ENCODE measurements around the gene KLHL13.
"Not testable (repeated sequence)": the region's sequence is repeated elsewhere in the genome, so short reads cannot be mapped to it uniquely, and the experiment has no call there.

Gene KLHL13

GRCh38 chrX:118016422-118016821, 100.2 kb downstream of the KLHL13 start:
- TF ChIP-seq CTCF (conservative IDR thresholded peaks at IDR 0.05; ENCODE audit: low read length): no peak
- no peak for TF ChIP-seq EZH2phosphoT487 (IDR thresholded peaks at IDR 0.05; ENCODE audit: borderline replicate concordance)
- no peaks in the 10 kb centered on the region for H4K20me1 ChIP-seq (ENCODE audit: insufficient read depth, low read length, poor library complexity, severe bottlenecking)
- no peaks in the 10 kb centered on the region for H3F3A ChIP-seq (ENCODE audit: low read depth)
- H3K4me3 ChIP-seq (ENCODE audit: low read length, poor library complexity, severe bottlenecking): no peak overlapping the region
- no peaks in the 10 kb centered on the region for H3K27me3 ChIP-seq (ENCODE audit: insufficient read depth, low read length, poor library complexity, severe bottlenecking)
- H3K4me1 ChIP-seq (ENCODE audit: insufficient read depth, low read length, poor library complexity, severe bottlenecking): no peaks in the 10 kb centered on the region
- no peaks in the 10 kb centered on the region for H3K9me3 ChIP-seq (ENCODE audit: insufficient read depth, low read depth, low read length)
- no peak overlapping the region for H2AFZ ChIP-seq (ENCODE audit: low read length)
- H3K79me2 ChIP-seq (ENCODE audit: insufficient read depth, low read length): no peaks in the 10 kb centered on the region
- H3K9ac ChIP-seq (ENCODE audit: low read depth, low read length, poor library complexity, severe bottlenecking): no peak overlapping the region
- no peaks in the 10 kb centered on the region for H3K36me3 ChIP-seq (ENCODE audit: insufficient read depth, low read length)
- no peaks in the 10 kb centered on the region for H3K9me2 ChIP-seq (replicated peaks; ENCODE audit: low read depth, low read length)
- H3K4me2 ChIP-seq (ENCODE audit: low read depth, low read length, poor library complexity, severe bottlenecking): no peak overlapping the region

GRCh38 chrX:118002417-118002816, 114.2 kb downstream of the KLHL13 start:
- not testable (repeated sequence) for H3K27me3 ChIP-seq (ENCODE audit: insufficient read depth, low read length, poor library complexity, severe bottlenecking); H3F3A ChIP-seq (ENCODE audit: low read depth)

GRCh38 chrX:118000518-118000917, 116.1 kb downstream of the KLHL13 start:
- H4K20me1 ChIP-seq (ENCODE audit: insufficient read depth, low read length, poor library complexity, severe bottlenecking): no peaks in the 10 kb centered on the region
- no peaks in the 10 kb centered on the region for H3K9me2 ChIP-seq (replicated peaks; ENCODE audit: low read depth, low read length)
- no peaks in the 10 kb centered on the region for H3K4me1 ChIP-seq (ENCODE audit: insufficient read depth, low read length, poor library complexity, severe bottlenecking)
- no peaks in the 10 kb centered on the region for H3F3A ChIP-seq (ENCODE audit: low read depth)
- no peak overlapping the region for H3K9ac ChIP-seq (ENCODE audit: low read depth, low read length, poor library complexity, severe bottlenecking)
- no peak overlapping the region for H2AFZ ChIP-seq (ENCODE audit: low read length)
- H3K36me3 ChIP-seq (ENCODE audit: insufficient read depth, low read length): no peaks in the 10 kb centered on the region
- H3K27me3 ChIP-seq (ENCODE audit: insufficient read depth, low read length, poor library complexity, severe bottlenecking): no peaks in the 10 kb centered on the region
- no peak for TF ChIP-seq CTCF (conservative IDR thresholded peaks at IDR 0.05; ENCODE audit: low read length)
- TF ChIP-seq EZH2phosphoT487 (IDR thresholded peaks at IDR 0.05; ENCODE audit: borderline replicate concordance): no peak
- no peak overlapping the region for H3K4me2 ChIP-seq (ENCODE audit: low read depth, low read length, poor library complexity, severe bottlenecking)
- no peaks in the 10 kb centered on the region for H3K9me3 ChIP-seq (ENCODE audit: insufficient read depth, low read depth, low read length)
- H3K4me3 ChIP-seq (ENCODE audit: low read length, poor library complexity, severe bottlenecking): no peak overlapping the region
- no peaks in the 10 kb centered on the region for H3K79me2 ChIP-seq (ENCODE audit: insufficient read depth, low read length)

More at GRCh38 chrX:118002417-118002816, 114.2 kb downstream of the KLHL13 start:
- not testable (repeated sequence) for H3K9me2 ChIP-seq (replicated peaks; ENCODE audit: low read depth, low read length); H3K79me2 ChIP-seq (ENCODE audit: insufficient read depth, low read length); H3K9ac ChIP-seq (ENCODE audit: low read depth, low read length, poor library complexity, severe bottlenecking); H3K4me3 ChIP-seq (ENCODE audit: low read length, poor library complexity, severe bottlenecking); H4K20me1 ChIP-seq (ENCODE audit: insufficient read depth, low read length, poor library complexity, severe bottlenecking); H3K4me1 ChIP-seq (ENCODE audit: insufficient read depth, low read length, poor library complexity, severe bottlenecking); H2AFZ ChIP-seq (ENCODE audit: low read length); H3K9me3 ChIP-seq (ENCODE audit: insufficient read depth, low read depth, low read length); H3K4me2 ChIP-seq (ENCODE audit: low read depth, low read length, poor library complexity, severe bottlenecking); H3K36me3 ChIP-seq (ENCODE audit: insufficient read depth, low read length)

GRCh38 chrX:117998171-117998570, 118.4 kb downstream of the KLHL13 start:
- Histone ChIP-seq H3K9me3 (ENCODE audit: insufficient read depth, low read depth, low read length) (no peaks in the 10 kb centered on the region), H3K4me1 (ENCODE audit: insufficient read depth, low read length, poor library complexity, severe bottlenecking) (no peaks in the 10 kb centered on the region), H4K20me1 (ENCODE audit: insufficient read depth, low read length, poor library complexity, severe bottlenecking) (no peaks in the 10 kb centered on the region), H3F3A (ENCODE audit: low read depth) (no peaks in the 10 kb centered on the region), H3K27me3 (ENCODE audit: insufficient read depth, low read length, poor library complexity, severe bottlenecking) (no peaks in the 10 kb centered on the region), H3K4me3 (ENCODE audit: low read length, poor library complexity, severe bottlenecking) (no peak overlapping the region), H3K9me2 (replicated peaks; ENCODE audit: low read depth, low read length) (no peaks in the 10 kb centered on the region), H2AFZ (ENCODE audit: low read length) (no peak overlapping the region), H3K79me2 (ENCODE audit: insufficient read depth, low read length) (no peaks in the 10 kb centered on the region), H3K4me2 (ENCODE audit: low read depth, low read length, poor library complexity, severe bottlenecking) (no peak overlapping the region), H3K36me3 (ENCODE audit: insufficient read depth, low read length) (no peaks in the 10 kb centered on the region), H3K9ac (ENCODE audit: low read depth, low read length, poor library complexity, severe bottlenecking) (no peak overlapping the region)
- TF ChIP-seq CTCF (conservative IDR thresholded peaks at IDR 0.05; ENCODE audit: low read length) (no peak), EZH2phosphoT487 (IDR thresholded peaks at IDR 0.05; ENCODE audit: borderline replicate concordance) (no peak)

Data from Loucy (cell line).